ENCODE data around the gene ELK4.

ELK4 gene

DNA sequence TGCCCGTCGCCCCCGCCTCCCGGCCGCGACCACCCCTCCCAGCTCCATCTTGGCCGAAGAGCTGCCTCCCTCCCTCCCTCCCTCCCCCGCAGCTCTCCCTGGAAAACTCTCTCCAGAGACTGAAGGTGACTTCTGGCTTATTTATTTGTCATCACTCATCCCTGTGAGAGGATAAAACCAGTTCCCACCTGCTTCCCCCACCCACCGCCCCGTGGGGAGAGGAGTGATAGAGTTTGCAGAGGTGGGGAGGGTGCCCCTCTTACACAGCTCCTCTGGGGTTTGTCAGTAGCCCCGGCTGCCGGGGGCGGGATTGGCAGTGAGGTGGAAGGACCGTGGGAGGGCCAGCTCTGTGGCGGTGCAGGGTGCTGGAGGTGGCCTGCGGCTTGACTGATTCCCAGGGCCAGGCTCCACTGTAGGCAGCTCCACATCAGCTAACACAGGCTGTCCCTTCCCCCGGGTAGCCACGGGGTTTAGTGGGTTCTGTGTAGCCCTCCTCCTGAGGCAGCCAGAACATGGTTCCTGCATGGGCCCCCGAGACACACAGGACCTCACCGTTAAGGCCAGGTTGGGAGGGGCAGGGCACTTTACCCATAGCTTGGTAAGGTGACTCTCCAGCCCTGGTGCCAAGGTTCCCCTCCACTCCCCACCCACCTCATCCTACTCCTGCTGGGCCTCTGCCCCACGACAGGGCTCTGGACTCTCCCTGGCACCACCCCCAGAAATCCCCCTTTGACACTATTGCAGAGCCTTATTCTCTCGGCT, 62.2 kb downstream of the ELK4 start:
- Histone ChIP-seq H3K36me3 (ENCODE audit: control insufficient read depth, insufficient read depth, low read length) (no peaks in the 10 kb centered on the region), H3K27ac (no peak overlapping the region), H3K9me3 (ENCODE audit: control insufficient read depth, low read length) (no peaks in the 10 kb centered on the region), H2AFZ (no peak overlapping the region), H3K79me2 (no peaks in the 10 kb centered on the region), H3K4me1 (no peaks in the 10 kb centered on the region), H3K4me3 (ENCODE audit: low read depth, low read length) (no peak overlapping the region), H3K4me2 (ENCODE audit: low read length) (no peak overlapping the region), H3K9ac (no peak overlapping the region), H3K27me3 (ENCODE audit: control insufficient read depth, insufficient read depth, low read length) (no peaks in the 10 kb centered on the region)
- TF ChIP-seq, protein P1, sequence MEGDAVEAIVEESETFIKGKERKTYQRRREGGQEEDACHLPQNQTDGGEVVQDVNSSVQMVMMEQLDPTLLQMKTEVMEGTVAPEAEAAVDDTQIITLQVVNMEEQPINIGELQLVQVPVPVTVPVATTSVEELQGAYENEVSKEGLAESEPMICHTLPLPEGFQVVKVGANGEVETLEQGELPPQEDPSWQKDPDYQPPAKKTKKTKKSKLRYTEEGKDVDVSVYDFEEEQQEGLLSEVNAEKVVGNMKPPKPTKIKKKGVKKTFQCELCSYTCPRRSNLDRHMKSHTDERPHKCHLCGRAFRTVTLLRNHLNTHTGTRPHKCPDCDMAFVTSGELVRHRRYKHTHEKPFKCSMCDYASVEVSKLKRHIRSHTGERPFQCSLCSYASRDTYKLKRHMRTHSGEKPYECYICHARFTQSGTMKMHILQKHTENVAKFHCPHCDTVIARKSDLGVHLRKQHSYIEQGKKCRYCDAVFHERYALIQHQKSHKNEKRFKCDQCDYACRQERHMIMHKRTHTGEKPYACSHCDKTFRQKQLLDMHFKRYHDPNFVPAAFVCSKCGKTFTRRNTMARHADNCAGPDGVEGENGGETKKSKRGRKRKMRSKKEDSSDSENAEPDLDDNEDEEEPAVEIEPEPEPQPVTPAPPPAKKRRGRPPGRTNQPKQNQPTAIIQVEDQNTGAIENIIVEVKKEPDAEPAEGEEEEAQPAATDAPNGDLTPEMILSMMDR (IDR thresholded peaks at IDR 0.05), result no peak

DNA sequence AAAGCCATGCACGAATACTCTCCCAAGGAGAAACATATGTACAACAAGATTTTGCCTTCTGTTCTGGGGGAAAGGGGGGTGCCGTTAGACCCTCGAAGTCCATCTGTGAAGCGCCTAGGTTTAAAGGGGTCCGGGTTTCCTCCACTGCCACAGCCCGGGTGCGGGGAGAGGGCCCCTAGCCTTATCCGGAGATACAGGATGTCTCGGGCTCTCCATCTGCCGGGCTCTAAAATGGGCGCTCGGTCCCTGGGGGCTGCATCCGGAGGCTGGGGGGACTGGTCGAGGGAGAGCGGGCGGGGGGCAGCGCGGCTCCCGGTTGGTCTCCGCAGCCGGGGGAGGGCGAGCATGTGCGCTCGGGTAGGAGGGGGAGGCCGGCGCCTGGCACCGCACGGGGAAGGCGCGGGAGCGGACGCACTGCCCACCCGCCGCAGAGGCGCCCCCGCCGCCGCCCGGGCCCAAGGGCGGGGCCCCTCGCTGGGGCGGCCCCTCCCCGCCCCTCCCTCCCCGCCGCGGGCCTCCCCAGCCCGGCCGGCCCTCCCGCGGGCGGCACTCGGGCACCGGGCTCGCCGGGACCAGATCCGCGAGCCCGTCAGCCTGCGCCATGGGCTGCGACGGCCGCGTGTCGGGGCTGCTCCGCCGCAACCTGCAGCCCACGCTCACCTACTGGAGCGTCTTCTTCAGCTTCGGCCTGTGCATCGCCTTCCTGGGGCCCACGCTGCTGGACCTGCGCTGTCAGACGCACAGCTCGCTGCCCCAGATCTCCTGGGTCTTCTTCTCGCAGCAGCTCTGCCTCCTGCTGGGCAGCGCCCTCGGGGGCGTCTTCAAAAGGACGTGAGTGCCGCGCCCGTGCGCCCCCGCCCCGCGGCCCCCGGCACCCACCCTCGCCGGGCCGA, 63.1 kb downstream of the ELK4 start:
- H3K79me2 ChIP-seq, result no peaks in the 10 kb centered on the region
- no peaks in the 10 kb centered on the region for H3K27me3 ChIP-seq (ENCODE audit: control insufficient read depth, insufficient read depth, low read length)
- TF ChIP-seq, protein P1 (IDR thresholded peaks at IDR 0.05), result no peak
- no peak overlapping the region for H3K27ac ChIP-seq
- peak overlapping the region; percentile 50 for H2AFZ ChIP-seq
- H3K4me3 ChIP-seq (ENCODE audit: low read depth, low read length), result no peak overlapping the region
- H3K9me3 ChIP-seq (ENCODE audit: control insufficient read depth, low read length), result no peaks in the 10 kb centered on the region
- no peaks in the 10 kb centered on the region for H3K36me3 ChIP-seq (ENCODE audit: control insufficient read depth, insufficient read depth, low read length)
- peak overlapping the region; percentile 65 for H3K4me2 ChIP-seq (ENCODE audit: low read length)
- H3K4me1 ChIP-seq, result no peaks in the 10 kb centered on the region
- no peak overlapping the region for H3K9ac ChIP-seq

DNA sequence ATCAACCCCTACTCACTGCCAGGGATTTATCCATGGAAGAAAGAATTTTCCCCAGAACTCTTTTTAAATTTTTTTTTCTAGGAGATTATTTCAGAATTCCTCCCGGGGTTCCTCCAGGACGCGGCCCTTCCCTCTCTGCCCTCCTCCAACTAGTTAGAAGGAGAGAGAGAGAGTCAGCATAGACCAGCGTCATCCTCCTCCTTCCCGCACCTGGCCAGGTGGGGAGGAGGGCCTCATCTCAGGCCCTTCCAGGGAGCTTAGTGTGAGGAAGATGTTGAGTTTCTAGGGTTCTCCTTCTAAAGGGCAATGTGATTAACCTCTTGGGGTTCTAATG, 63.7 kb downstream of the ELK4 start:
- TF ChIP-seq, protein P1 (IDR thresholded peaks at IDR 0.05), result no peak
- Histone ChIP-seq H3K9me3 (ENCODE audit: control insufficient read depth, low read length) (no peaks in the 10 kb centered on the region), H3K27ac (no peak overlapping the region), H3K4me2 (ENCODE audit: low read length) (no peak overlapping the region), H3K27me3 (ENCODE audit: control insufficient read depth, insufficient read depth, low read length) (no peaks in the 10 kb centered on the region), H3K4me3 (ENCODE audit: low read depth, low read length) (no peak overlapping the region), H2AFZ (no peak overlapping the region), H3K9ac (no peak overlapping the region), H3K4me1 (no peaks in the 10 kb centered on the region), H3K79me2 (no peaks in the 10 kb centered on the region), H3K36me3 (ENCODE audit: control insufficient read depth, insufficient read depth, low read length) (no peaks in the 10 kb centered on the region)

DNA sequence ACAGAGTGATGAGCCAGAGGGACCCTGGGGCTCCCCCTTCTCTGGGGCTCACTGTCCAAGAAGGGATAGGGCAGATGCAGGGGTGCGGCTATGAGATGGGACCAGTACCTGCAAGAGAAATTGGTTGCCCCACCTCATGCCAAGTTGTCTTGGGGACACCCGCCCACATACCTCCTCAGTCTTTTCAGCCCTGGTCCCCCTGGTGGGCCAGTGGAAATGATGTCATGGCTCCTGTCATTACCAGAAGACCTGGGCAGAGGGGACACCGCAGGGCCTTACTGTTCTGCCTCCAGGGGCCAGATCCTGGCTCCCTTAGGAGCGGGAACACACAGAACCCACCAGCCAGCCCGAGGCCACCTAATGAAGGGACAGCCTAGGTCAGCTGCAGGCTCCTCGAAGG, 64.1 kb downstream of the ELK4 start:
- Histone ChIP-seq H3K4me1 (no peaks in the 10 kb centered on the region), H3K36me3 (ENCODE audit: control insufficient read depth, insufficient read depth, low read length) (no peaks in the 10 kb centered on the region), H3K9ac (no peak overlapping the region), H2AFZ (no peak overlapping the region), H3K9me3 (ENCODE audit: control insufficient read depth, low read length) (no peaks in the 10 kb centered on the region), H3K79me2 (no peaks in the 10 kb centered on the region), H3K27ac (no peak overlapping the region), H3K4me2 (ENCODE audit: low read length) (no peak overlapping the region), H3K27me3 (ENCODE audit: control insufficient read depth, insufficient read depth, low read length) (no peaks in the 10 kb centered on the region), H3K4me3 (ENCODE audit: low read depth, low read length) (no peak overlapping the region)
- TF ChIP-seq, protein P1 (IDR thresholded peaks at IDR 0.05), result no peak
